Measurements from ENCODE around the gene LOXL1. TPM values are rescaled to one million over a fixed set of nuclear protein-coding genes. Genes with fewer than 3 reads are reported as not detected.
A peak's percentile ranks its signal among the peaks of the same experiment; 100 is the strongest.

The LOXL1 gene
- total RNA-seq, 1 donor from 2014 or later: 31.9 TPM

- peaks cover 17% of the 10 kb centered on the region for H3K36me3 ChIP-seq
- DNase-seq: peak; percentile 97
- peak within 1 kb of the TSS; percentile 76 for H3K4me3 ChIP-seq
- H3K27me3 ChIP-seq (ENCODE audit: low read depth): no peaks in the 10 kb centered on the region
- peak within 1 kb of the TSS; percentile 92 for H3K27ac ChIP-seq (replicated peaks)
- intact Hi-C loops (cut with micrococcal nuclease): no loop called here
- peaks cover 95% of the 10 kb centered on the region for H3K4me1 ChIP-seq
- no peaks in the 10 kb centered on the region for H3K9me3 ChIP-seq (replicated peaks)
- TF ChIP-seq CTCF (IDR thresholded peaks at IDR 0.05; ENCODE audit: borderline replicate concordance): no peak
Measured at GRCh38 chr15:73994413-73994883, 68.2 kb downstream of the LOXL1 start, which contains the start of gene PML. Gene PML (plus strand): TSS chr15:73994716. CDS start chr15:73994813, 97 bp downstream.

GRCh38 chr15:73994912-73995622, 68.8 kb downstream of the LOXL1 start:
- Histone ChIP-seq H3K9me3 (replicated peaks) (no peaks in the 10 kb centered on the region), H3K4me3 (peak overlapping the region; percentile 76), H3K36me3 (peaks cover 23% of the 10 kb centered on the region), H3K27ac (replicated peaks) (peak overlapping the region; percentile 92), H3K4me1 (peaks cover 95% of the 10 kb centered on the region), H3K27me3 (ENCODE audit: low read depth) (no peaks in the 10 kb centered on the region)
- no peak for DNase-seq
- TF ChIP-seq CTCF (IDR thresholded peaks at IDR 0.05; ENCODE audit: borderline replicate concordance): no peak
- intact Hi-C loops (cut with micrococcal nuclease): no loop called here

- intact Hi-C loops (cut with micrococcal nuclease): no loop called here
- peaks cover 92% of the 10 kb centered on the region for H3K4me1 ChIP-seq
- no peak for TF ChIP-seq CTCF (IDR thresholded peaks at IDR 0.05; ENCODE audit: borderline replicate concordance)
- no peaks in the 10 kb centered on the region for H3K27me3 ChIP-seq (ENCODE audit: low read depth)
- peak overlapping the region; percentile 92 for H3K27ac ChIP-seq (replicated peaks)
- H3K9me3 ChIP-seq (replicated peaks): no peaks in the 10 kb centered on the region
- no peak for DNase-seq
- peak overlapping the region; percentile 76 for H3K4me3 ChIP-seq
- peaks cover 29% of the 10 kb centered on the region for H3K36me3 ChIP-seq
Measured at GRCh38 chr15:73996267-73996666, 70.0 kb downstream of the LOXL1 start.

GRCh38 chr15:73996939-73997338, 70.7 kb downstream of the LOXL1 start:
- Histone ChIP-seq H3K36me3 (peaks cover 33% of the 10 kb centered on the region), H3K9me3 (replicated peaks) (no peaks in the 10 kb centered on the region), H3K4me3 (peak overlapping the region; percentile 76), H3K27ac (replicated peaks) (peak overlapping the region; percentile 92), H3K27me3 (ENCODE audit: low read depth) (no peaks in the 10 kb centered on the region), H3K4me1 (peaks cover 90% of the 10 kb centered on the region)
- no peak for TF ChIP-seq CTCF (IDR thresholded peaks at IDR 0.05; ENCODE audit: borderline replicate concordance)
- no peak for DNase-seq
- intact Hi-C loops (cut with micrococcal nuclease): no loop called here

- no peaks in the 10 kb centered on the region for H3K27me3 ChIP-seq (ENCODE audit: low read depth)
- H3K9me3 ChIP-seq (replicated peaks): no peaks in the 10 kb centered on the region
- H3K4me1 ChIP-seq: peaks cover 85% of the 10 kb centered on the region
- DNase-seq: no peak
- peak overlapping the region; percentile 76 for H3K4me3 ChIP-seq
- peaks cover 40% of the 10 kb centered on the region for H3K36me3 ChIP-seq
- TF ChIP-seq CTCF (IDR thresholded peaks at IDR 0.05; ENCODE audit: borderline replicate concordance): no peak
- intact Hi-C loops (cut with micrococcal nuclease): no loop called here
- H3K27ac ChIP-seq (replicated peaks): peak overlapping the region; percentile 92
Measured at GRCh38 chr15:73997986-73998385, 71.7 kb downstream of the LOXL1 start.

Other genes starting within 250 kb of the LOXL1 start
- gene CD276, start 242.1 kb upstream of the LOXL1 start, total RNA-seq: 32.4 TPM
- gene INSYN1, start 173.1 kb upstream of the LOXL1 start, total RNA-seq: 121 TPM
- gene TBC1D21, start 52.9 kb upstream of the LOXL1 start, total RNA-seq: not detected
- 26.1 TPM for gene STOML1, start 65.8 kb downstream of the LOXL1 start, total RNA-seq
- 19.1 TPM for gene PML, start 68.3 kb downstream of the LOXL1 start, total RNA-seq
- not detected for gene GOLGA6A, start 156.1 kb downstream of the LOXL1 start, total RNA-seq
- gene ISLR2, start 204.1 kb downstream of the LOXL1 start, total RNA-seq: 2.6 TPM
- 12.7 TPM for gene ISLR, start 247.2 kb downstream of the LOXL1 start, total RNA-seq

Measured in left ventricle myocardium inferior (tissue), 1 donor.